Measurements from ENCODE around the gene SUPT20HL2. TPM values are rescaled to one million over a fixed set of nuclear protein-coding genes. Genes with fewer than 3 reads are reported as not detected.
"Not testable (repeated sequence)": the region's sequence is repeated elsewhere in the genome, so short reads cannot be mapped to it uniquely, and the experiment has no call there.

SUPT20HL2 gene
- not detected for total RNA-seq

DNA sequence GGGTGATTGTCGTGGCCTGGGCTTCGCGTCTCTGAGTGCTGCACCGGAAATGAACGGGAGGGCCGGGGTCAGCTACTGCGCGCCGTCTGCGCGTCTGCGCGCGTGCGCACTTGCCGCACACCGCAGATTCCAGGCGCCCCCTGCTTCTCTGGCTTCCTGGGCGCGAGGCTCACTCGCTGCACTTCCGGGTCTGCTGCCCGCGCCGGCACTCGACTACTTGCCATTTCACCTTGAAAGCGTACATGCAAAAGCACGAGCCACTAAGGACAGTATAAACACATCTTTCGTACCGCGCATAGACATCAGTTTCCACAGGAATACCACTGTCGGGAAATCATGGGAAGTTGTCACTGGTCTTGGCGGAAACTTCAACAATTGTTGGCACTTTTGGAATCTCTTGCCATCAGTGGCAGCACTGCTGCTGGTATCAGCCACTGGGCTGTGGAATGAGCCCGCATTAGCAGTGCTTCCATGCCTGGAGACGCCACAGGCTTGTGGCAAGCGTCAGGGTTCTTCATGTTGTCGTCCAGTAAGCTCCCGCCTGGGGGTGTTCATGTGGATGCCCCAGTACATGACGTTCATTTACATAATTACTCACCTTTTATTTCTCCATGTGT lies at the start of gene SUPT20HL2:
TSS of gene SUPT20HL2 (minus strand) at position 51 of the 617 bp plus-strand sequence. CDS start 754 bp downstream, outside the sequence.
- DNase-seq: no peak

GRCh38 chrX:24362089-24362745 lies 48.3 kb upstream of the SUPT20HL2 start:
- DNase-seq: not testable (repeated sequence)

DNA sequence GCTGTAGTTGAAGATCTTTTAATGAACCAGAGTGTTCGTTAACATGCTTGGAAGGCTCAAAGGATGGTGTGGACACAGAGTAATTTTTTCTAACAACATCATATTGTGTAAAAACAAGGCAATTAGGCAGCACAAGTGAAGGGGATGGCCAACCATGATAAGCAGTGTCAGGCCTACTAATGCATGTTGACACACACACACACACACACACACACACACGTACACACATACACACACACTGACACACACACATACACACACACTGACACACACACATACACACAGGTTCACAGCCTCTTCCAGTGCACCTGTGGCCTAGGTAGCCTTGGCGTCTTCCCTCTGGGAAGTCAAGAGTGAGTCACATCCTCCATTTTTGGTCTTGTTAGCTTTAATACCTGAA lies 46.4 kb upstream of the SUPT20HL2 start, which contains the start of gene SUPT20HL1:
TSS of gene SUPT20HL1 (plus strand) at position 368 of the 400 bp plus-strand sequence. CDS start 2,122 bp downstream, outside the sequence.
- DNase-seq: no peak

DNA sequence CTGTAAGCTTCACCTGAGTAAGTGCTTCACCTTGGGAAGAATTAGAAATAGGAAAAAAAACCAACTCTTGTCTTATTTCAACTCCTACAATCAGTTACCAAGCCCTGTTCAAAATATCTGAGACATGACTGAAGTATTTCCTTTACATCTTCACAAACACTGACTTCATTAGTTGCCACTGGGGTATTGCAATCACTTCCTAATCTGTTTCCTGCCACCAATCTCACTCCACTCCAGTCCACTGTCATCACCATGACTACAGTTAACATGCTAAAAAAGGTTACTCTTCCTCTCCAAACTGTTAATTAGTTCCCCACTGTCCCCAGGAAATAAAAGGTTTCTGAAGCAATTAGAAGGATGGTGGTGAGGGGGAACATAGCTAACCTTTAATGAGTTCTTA lies 43.2 kb upstream of the SUPT20HL2 start:
- DNase-seq: no peak

GRCh38 chrX:24355095-24355494 lies 41.2 kb upstream of the SUPT20HL2 start:
- DNase-seq: no peak

DNA sequence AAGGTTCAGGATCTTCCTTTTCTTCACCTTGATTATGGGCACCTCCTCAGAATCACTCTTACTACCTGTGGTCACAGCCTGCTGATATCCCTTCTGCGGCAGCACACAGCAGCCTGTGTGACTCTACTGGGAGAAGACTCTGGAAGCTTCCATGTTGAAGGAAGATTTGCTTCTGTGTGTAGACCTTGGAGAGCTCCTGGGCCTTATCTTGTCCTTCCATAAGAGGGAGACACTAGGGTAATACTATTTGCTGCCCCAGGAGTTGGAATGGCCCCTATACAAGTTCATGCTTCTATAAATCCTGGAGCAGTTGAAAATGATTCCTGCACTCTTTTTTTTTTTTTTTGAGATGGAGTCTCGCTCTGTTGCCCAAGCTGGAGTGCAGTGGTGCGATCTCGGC lies 36.3 kb upstream of the SUPT20HL2 start:
- no peak for DNase-seq

DNA sequence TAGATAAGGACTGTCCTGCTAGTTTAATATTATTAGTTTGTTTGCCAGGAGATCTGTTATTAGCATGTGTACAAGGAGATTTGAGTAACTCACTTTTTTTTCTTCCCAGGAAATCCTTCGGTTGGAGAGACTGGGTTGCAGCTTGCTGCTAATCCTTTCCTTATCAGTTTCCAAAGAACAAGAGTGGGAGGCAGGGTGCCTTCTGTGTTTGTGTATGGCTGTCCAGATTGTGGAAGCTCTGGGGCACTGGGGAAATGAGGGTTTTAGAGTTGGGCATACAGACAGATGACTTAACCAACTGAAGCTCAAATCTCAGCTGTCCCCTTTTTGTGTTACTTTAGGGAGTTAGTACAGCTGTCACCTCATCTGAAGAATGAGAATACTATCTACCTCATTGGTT lies 34.0 kb upstream of the SUPT20HL2 start:
- DNase-seq: peak; percentile 58

DNA sequence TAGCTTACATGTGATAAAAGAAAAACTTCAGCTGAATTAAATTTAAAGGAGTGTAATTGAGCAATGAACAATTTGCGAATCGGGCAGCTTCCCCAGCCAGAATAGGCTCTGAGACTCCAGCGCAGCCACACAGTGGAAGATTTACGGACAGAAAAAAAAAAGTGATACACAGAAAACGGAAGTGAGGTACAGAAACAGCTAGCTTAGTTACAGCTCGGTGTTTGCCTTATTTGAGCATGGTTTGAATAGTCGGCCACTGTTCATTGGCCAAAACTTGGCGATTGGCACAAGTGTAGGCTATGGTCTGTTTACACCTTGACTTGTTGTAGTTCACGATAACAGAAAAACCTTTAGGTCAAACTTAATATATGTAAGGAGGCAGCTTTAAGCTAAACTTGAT lies 29.9 kb upstream of the SUPT20HL2 start:
- DNase-seq: no peak

DNA sequence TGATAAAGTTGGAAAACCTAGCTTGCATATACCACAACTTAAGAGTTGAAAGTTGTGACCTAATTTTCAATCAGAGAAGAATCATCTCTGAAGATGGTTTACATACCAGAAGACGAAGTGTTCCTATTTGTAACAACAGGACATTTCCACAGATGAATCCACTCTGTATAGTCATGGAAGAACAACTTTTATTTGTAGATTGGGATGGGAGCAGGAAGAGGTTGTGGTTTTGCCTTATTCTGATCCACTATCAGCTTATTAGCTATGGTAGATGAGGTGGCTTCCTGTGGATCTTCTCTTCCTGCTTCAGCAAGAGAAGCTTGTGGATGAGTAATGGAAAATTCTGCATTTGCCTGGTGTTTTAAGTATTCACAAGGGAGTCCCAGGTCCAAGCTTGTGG lies 27.9 kb upstream of the SUPT20HL2 start:
- no peak for DNase-seq

GRCh38 chrX:24340501-24340900 lies 26.6 kb upstream of the SUPT20HL2 start:
- DNase-seq: no peak

DNA sequence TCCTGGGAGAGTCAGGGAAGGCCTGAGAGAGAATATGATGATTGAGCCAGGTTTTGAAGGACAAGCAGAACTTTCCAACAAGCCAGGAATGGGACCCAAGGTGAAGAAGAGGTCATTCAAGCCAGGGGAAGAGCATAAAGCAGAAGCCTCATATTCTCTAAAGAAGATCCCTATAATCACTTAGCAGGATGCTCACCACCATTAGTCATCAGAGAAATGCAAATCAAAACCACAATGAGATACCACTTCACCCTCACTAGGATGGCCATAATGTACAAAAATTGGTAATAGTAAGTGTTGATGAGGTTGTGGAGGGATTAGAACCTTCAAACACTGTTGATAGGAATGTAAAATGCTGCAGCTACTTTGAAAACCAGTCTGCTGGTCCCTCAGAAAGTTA lies 26.0 kb upstream of the SUPT20HL2 start:
- DNase-seq: no peak

DNA sequence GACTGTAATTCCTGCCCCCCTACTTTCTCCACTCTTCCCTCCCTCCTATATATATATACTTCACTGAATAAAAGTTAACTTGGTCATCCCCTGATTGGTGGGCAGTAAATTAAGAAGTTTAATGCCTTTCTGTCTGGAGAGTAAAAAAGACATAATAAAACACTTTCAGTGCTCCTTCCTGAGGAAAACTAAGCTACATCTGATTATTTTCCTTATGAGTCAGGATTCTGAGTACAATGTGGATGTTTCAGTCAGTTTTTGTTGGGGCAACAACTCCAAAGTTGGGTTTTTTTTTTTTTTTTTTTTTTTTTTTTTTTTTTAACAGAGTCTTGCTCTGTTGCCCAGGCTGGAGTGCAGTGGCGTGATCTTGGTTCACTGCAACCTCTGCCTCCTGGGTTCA lies 22.0 kb upstream of the SUPT20HL2 start:
- DNase-seq: no peak

- no peak for DNase-seq
These were observed 20.6 kb upstream of the SUPT20HL2 start for GRCh38 chrX:24334461-24334860.

GRCh38 chrX:24333371-24333770 lies 19.5 kb upstream of the SUPT20HL2 start:
- no peak for DNase-seq

GRCh38 chrX:24332878-24333277 lies 19.0 kb upstream of the SUPT20HL2 start:
- DNase-seq: no peak

- no peak for DNase-seq
These were observed 11.4 kb upstream of the SUPT20HL2 start for GRCh38 chrX:24325231-24325630.

- no peak for DNase-seq
These were observed 8.0 kb upstream of the SUPT20HL2 start for GRCh38 chrX:24321741-24322395.

- no peak for DNase-seq
These were observed 3.7 kb upstream of the SUPT20HL2 start for GRCh38 chrX:24317567-24317966.

GRCh38 chrX:24316111-24316510 lies 2.2 kb upstream of the SUPT20HL2 start:
- no peak for DNase-seq

DNA sequence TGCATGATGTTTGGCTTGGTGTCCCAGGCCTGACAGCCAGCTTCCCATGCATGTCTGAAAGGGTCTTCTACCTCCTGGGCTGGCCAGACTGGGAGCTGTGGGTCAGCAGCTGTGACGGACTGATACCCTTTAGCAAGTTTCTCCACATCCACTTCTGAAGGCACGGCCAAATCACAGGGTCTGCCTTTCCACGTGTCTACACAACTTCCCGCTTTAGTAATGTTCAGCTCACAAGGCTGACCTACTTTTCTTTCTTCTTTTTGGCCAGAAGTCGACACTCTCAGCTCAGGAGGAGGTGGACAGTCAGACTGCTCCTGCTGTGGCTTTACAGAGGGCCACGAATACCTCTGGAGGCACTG lies 1.6 kb downstream of the SUPT20HL2 start:
- DNase-seq: not testable (repeated sequence)

- not testable (repeated sequence) for DNase-seq
These were observed 2.2 kb downstream of the SUPT20HL2 start for GRCh38 chrX:24311507-24312248.

DNA sequence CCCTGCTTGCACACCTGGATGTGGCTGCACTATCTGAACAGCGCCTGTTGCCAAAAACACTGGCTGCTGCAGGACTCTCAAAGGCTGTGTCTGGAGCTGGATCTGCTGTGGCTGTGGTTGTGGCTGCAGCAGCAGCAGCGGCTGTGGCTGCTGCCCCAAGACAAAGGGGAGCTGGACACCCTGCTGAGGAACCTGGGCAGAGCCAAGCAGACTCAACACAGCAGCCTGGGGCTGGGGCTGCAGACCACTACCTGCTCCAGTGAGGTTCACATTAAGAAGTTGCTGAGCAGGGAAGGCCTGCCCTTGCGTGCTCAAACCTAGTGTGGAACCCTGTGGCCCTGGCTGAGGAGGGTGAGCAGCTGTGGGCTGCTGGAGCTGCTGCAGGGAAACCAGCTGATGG lies 3.0 kb downstream of the SUPT20HL2 start:
- not testable (repeated sequence) for DNase-seq
